GM12891 (cell line): Measurements from ENCODE around the gene FAXC.

Experiments
- POLR2A ChIP-seq: IDR thresholded peaks from 2 replicates; pipeline ENCODE4 v1.6.1; 2011; ENCODE audit warnings: low read depth, low read length, control low read depth
- SPI1 ChIP-seq: IDR thresholded peaks from 2 replicates; pipeline ENCODE4 v1.6.1; 2011; ENCODE audit warnings: low read depth, low read length, control low read depth

GRCh38 chr6:99250476-99250875, 99.0 kb downstream of the FAXC start:
- TF ChIP-seq POLR2A (no peak), SPI1 (no peak)
